PC-9 (cell line): Measurements from ENCODE around the gene DCAF4L1. TPM values are rescaled to one million over a fixed set of nuclear protein-coding genes. Genes with fewer than 3 reads are reported as not detected.

Source experiments
- BruUV-seq: library from RNA; stranded (reverse); fragments of 400-500 nt; replicated peaks from 2 replicates; lab custom pipeline; 2021; lab: Mats Ljungman, UMichigan
- CTCF ChIA-PET: fragments of 300-600 bp; sonication (Branson Sonifier 250); formaldehyde crosslinking; loops from one replicate; lab custom pipeline; 2022; ENCODE audit warnings: antibody characterized with exemption; lab: Charles Lee
- POLR2A ChIA-PET: fragments of 300-600 bp; sonication (Branson Sonifier 250); formaldehyde crosslinking; loops from one replicate; lab custom pipeline; 2022; ENCODE audit warnings: antibody characterized with exemption; ENCODE audit not compliant: unreplicated experiment; lab: Charles Lee
- DNase-seq, 2 experiments: peaks; one replicate each; pipeline versions ENCODE4 v3.0.0 to v3.0.0-alpha.2; 2015 to 2022; ENCODE audit warnings: mixed read lengths in 1 of 2
- H2AFZ ChIP-seq: fragments of 200-600 bp; sonication (generic); 2 replicates; pipeline ENCODE4 v1.8.1; 2017; ENCODE audit warnings: antibody characterized with exemption
- H3F3A ChIP-seq: fragments of 200-600 bp; sonication (generic); 2 replicates; pipeline ENCODE4 v1.8.1; 2017; ENCODE audit warnings: antibody characterized with exemption, mild to moderate bottlenecking, low read depth; ENCODE audit not compliant: insufficient read depth
- H3K27ac ChIP-seq: fragments of 200-600 bp; sonication (generic); 2 replicates; pipeline ENCODE4 v1.6.1; 2016; ENCODE audit warnings: mixed run types
- H3K27me3 ChIP-seq: fragments of 200-600 bp; sonication (generic); 2 replicates; pipeline ENCODE4 v1.6.1; 2016; ENCODE audit warnings: low read depth, mixed run types; ENCODE audit not compliant: insufficient read depth
- H3K36me3 ChIP-seq: fragments of 200-600 bp; sonication (generic); 2 replicates; pipeline ENCODE4 v1.6.1; 2016; ENCODE audit warnings: low read depth, mixed run types
- H3K4me1 ChIP-seq: fragments of 200-600 bp; sonication (generic); replicated peaks from 2 replicates; pipeline ENCODE4 v1.6.1; 2016; ENCODE audit warnings: mixed run types; ENCODE audit not compliant: insufficient read depth
- H3K4me2 ChIP-seq: fragments of 200-600 bp; sonication (generic); 2 replicates; pipeline ENCODE4 v1.6.1; 2017; ENCODE audit warnings: mixed run types
- H3K4me3 ChIP-seq: fragments of 200-600 bp; sonication (generic); 2 replicates; pipeline ENCODE4 v1.6.1; 2016; ENCODE audit warnings: mixed run types
- H3K79me2 ChIP-seq: fragments of 200-600 bp; sonication (generic); 2 replicates; pipeline ENCODE4 v1.6.1; 2017; ENCODE audit warnings: low read depth, mixed run types
- H3K9me2 ChIP-seq: fragments of 200-600 bp; sonication (generic); 2 replicates; pipeline ENCODE4 v1.8.1; 2017; ENCODE audit warnings: mild to moderate bottlenecking; ENCODE audit not compliant: insufficient read depth
- H3K9me3 ChIP-seq: fragments of 200-600 bp; sonication (generic); 2 replicates; pipeline ENCODE4 v1.8.1; 2016; ENCODE audit warnings: low read depth; ENCODE audit not compliant: insufficient read depth
- H4K20me1 ChIP-seq: fragments of 200-600 bp; sonication (generic); 2 replicates; pipeline ENCODE4 v1.8.1; 2017; ENCODE audit not compliant: insufficient read depth
- CTCF ChIP-seq: fragments of 200-600 bp; sonication (generic); conservative IDR thresholded peaks from 2 replicates; pipeline ENCODE4 v1.6.1; 2017; ENCODE audit warnings: mixed run types, antibody characterized with exemption, mild to moderate bottlenecking, moderate library complexity
- EZH2 ChIP-seq: fragments of 200-600 bp; sonication (generic); IDR thresholded peaks from 2 replicates; pipeline ENCODE4 v1.8.0; 2017; ENCODE audit warnings: antibody characterized with exemption, low read depth
- intact Hi-C: fragments of 100-400 bp; cut with micrococcal nuclease; formaldehyde crosslinking; loops from one replicate; pipeline ENCODE4 v1.10.0; 2022; ENCODE audit not compliant: unreplicated experiment
- total RNA-seq: library from RNA; stranded (reverse); gene quantifications from 2 replicates; pipeline ENCODE4 v1.2.3, GENCODE V29; 2021

DCAF4L1 gene
- total RNA-seq, 1 experiment from 2014 or later = 0.15 TPM

- Histone ChIP-seq H3K9me3 (no peaks in the 10 kb centered on the region), H3F3A (no peaks in the 10 kb centered on the region), H3K36me3 (peaks cover 42% of the 10 kb centered on the region), H4K20me1 (peaks cover 10% of the 10 kb centered on the region; the same call in 1 of the 2 replicates), H3K4me3 (no peak overlapping the region), H3K9me2 (no peaks in the 10 kb centered on the region), H3K79me2 (peaks cover 34% of the 10 kb centered on the region), H3K27ac (no peak overlapping the region), H2AFZ (no peak overlapping the region), H3K4me1 (peaks cover 5% of the 10 kb centered on the region; the same call in 1 of the 2 replicates), H3K4me2 (no peak overlapping the region), H3K27me3 (no peaks in the 10 kb centered on the region)
- DNase-seq = no peak
- ChIA-PET CTCF (no interaction called here), POLR2A (no interaction called here)
- no TSS peak for BruUV-seq
- intact Hi-C loops = no loop called here
- TF ChIP-seq EZH2 (no peak), CTCF (no peak)
These were observed 37.5 kb upstream of the DCAF4L1 start for GRCh38 chr4:41944089-41944488.

- ChIA-PET POLR2A (no interaction called here), CTCF (no interaction called here)
- Histone ChIP-seq H3K79me2 (no peaks in the 10 kb centered on the region), H3K9me2 (no peaks in the 10 kb centered on the region), H2AFZ (no peak overlapping the region), H3K4me3 (no peak overlapping the region), H3F3A (no peaks in the 10 kb centered on the region), H4K20me1 (peaks cover 20% of the 10 kb centered on the region; the same call in 1 of the 2 replicates), H3K9me3 (no peaks in the 10 kb centered on the region), H3K4me2 (no peak overlapping the region), H3K27ac (no peak overlapping the region), H3K36me3 (peaks cover 27% of the 10 kb centered on the region; the same call in 1 of the 2 replicates), H3K4me1 (no peaks in the 10 kb centered on the region), H3K27me3 (no peaks in the 10 kb centered on the region)
- TF ChIP-seq CTCF (no peak), EZH2 (no peak)
- BruUV-seq = no TSS peak
- no peak for DNase-seq
- intact Hi-C loops = no loop called here
These were observed 32.0 kb upstream of the DCAF4L1 start for GRCh38 chr4:41949531-41949930.

- intact Hi-C loops = no loop called here
These were observed 23.9 kb upstream of the DCAF4L1 start for GRCh38 chr4:41957634-41958033.

More at GRCh38 chr4:41957634-41958033, 23.9 kb upstream of the DCAF4L1 start:
- no peaks in the 10 kb centered on the region for H3K9me2 ChIP-seq
- BruUV-seq = no TSS peak
- H3F3A ChIP-seq = 0 out of 2 replicates have a peak, but pooled peaks cover 3% of the 10 kb centered on the region
- peaks cover 10% of the 10 kb centered on the region; the same call in 1 of the 2 replicates for H3K36me3 ChIP-seq
- no peak overlapping the region for H2AFZ ChIP-seq
- ChIA-PET CTCF (no interaction called here), POLR2A (no interaction called here)
- H3K79me2 ChIP-seq = no peaks in the 10 kb centered on the region
- H3K4me2 ChIP-seq = no peak overlapping the region
- no peak overlapping the region for H3K4me3 ChIP-seq
- peaks cover 4% of the 10 kb centered on the region; the same call in 1 of the 2 replicates for H4K20me1 ChIP-seq
- no peak for TF ChIP-seq EZH2
- peak; percentile 49 for TF ChIP-seq CTCF
- DNase-seq = no peak
- H3K9me3 ChIP-seq = no peaks in the 10 kb centered on the region
- H3K27me3 ChIP-seq = no peaks in the 10 kb centered on the region
- no peak overlapping the region for H3K27ac ChIP-seq
- no peaks in the 10 kb centered on the region for H3K4me1 ChIP-seq
